HEK293 (cell line): ENCODE measurements around the gene VAV3.

ENCODE experiments used
- CTCF ChIA-PET: fragments of 350-600 bp; formaldehyde crosslinking; extraction: SDS; loops from one replicate; lab custom pipeline; 2021; ENCODE audit warnings: antibody characterized with exemption; lab: Yijun Ruan, JAX
- POLR2A ChIA-PET: fragments of 300-600 bp; formaldehyde crosslinking; extraction: SDS; loops from one replicate; lab custom pipeline; 2020; ENCODE audit warnings: antibody characterized with exemption, inconsistent platforms; lab: Yijun Ruan, JAX
- H3K27ac ChIP-seq: fragments of 200-500 bp; sonication (Bioruptor generic); 2 replicates; pipeline ENCODE4 v1.5.1; 2014; ENCODE audit warnings: low read depth, low read length, control low read depth, inconsistent platforms; ENCODE audit errors: extremely low read depth
- H3K36me3 ChIP-seq, 2 experiments: fragments of 200-500 bp in 1 of 2; sonication (Bioruptor generic) in 1 of 2; 1 replicate in 1 of 2; 2 replicates in 1 of 2; pipeline ENCODE4 v1.5.1; 2014 to 2017; ENCODE audit warnings: inconsistent platforms in 2 of 2, low read length in 2 of 2; ENCODE audit not compliant: control insufficient read depth in 2 of 2, insufficient read depth in 1 of 2
- H3K4me1 ChIP-seq: fragments of 200-500 bp; sonication (Bioruptor generic); 2 replicates; pipeline ENCODE4 v1.5.1; 2014; ENCODE audit warnings: mild to moderate bottlenecking, low read length, inconsistent platforms; ENCODE audit not compliant: control insufficient read depth, insufficient read depth
- H3K4me3 ChIP-seq: 2 replicates; pipeline ENCODE4 v1.5.1; 2011; ENCODE audit warnings: low read depth, mild to moderate bottlenecking, control low read depth, low read length, moderate library complexity
- H3K9me3 ChIP-seq: fragments of 200-500 bp; sonication (Bioruptor generic); 2 replicates; pipeline ENCODE4 v1.5.1; 2014; ENCODE audit warnings: low read depth, low read length, inconsistent platforms; ENCODE audit not compliant: control insufficient read depth, insufficient read depth
- INSM2 ChIP-seq: fragments of 450-650 bp; formaldehyde crosslinking; IDR thresholded peaks from 2 replicates; pipeline ENCODE4 v1.5.1; 2016; ENCODE audit warnings: missing biosample characterization, missing genetic modification characterization
- KLF7 ChIP-seq: fragments of 450-650 bp; formaldehyde crosslinking; IDR thresholded peaks from 2 replicates; pipeline ENCODE4 v1.5.1; 2016; ENCODE audit warnings: missing biosample characterization, missing genetic modification characterization, borderline replicate concordance
- PRDM4 ChIP-seq: fragments of 450-650 bp; formaldehyde crosslinking; IDR thresholded peaks from 2 replicates; pipeline ENCODE4 v1.5.1; 2017; ENCODE audit warnings: missing biosample characterization, missing genetic modification characterization
- SALL2 ChIP-seq: fragments of 450-650 bp; formaldehyde crosslinking; IDR thresholded peaks from 2 replicates; pipeline ENCODE4 v1.5.0; 2017; ENCODE audit warnings: missing biosample characterization, mild to moderate bottlenecking, missing genetic modification characterization, borderline replicate concordance
- SCRT2 ChIP-seq: fragments of 450-650 bp; formaldehyde crosslinking; IDR thresholded peaks from 2 replicates; pipeline ENCODE4 v1.5.1; 2016; ENCODE audit warnings: missing biosample characterization, missing genetic modification characterization
- TRIM28 ChIP-seq: IDR thresholded peaks from 2 replicates; pipeline ENCODE4 v1.6.1; 2011; ENCODE audit warnings: low read length, control low read depth, borderline replicate concordance
- ZFHX2 ChIP-seq: fragments of 450-650 bp; formaldehyde crosslinking; conservative IDR thresholded peaks from 2 replicates; pipeline ENCODE4 v1.5.1; 2016; ENCODE audit warnings: missing biosample characterization, missing genetic modification characterization
- ZNF174 ChIP-seq: fragments of 450-650 bp; formaldehyde crosslinking; IDR thresholded peaks from 2 replicates; pipeline ENCODE4 v1.5.0; 2017; ENCODE audit warnings: missing biosample characterization, mild to moderate bottlenecking, missing genetic modification characterization
- ZNF221 ChIP-seq: fragments of 450-650 bp; formaldehyde crosslinking; IDR thresholded peaks from 2 replicates; pipeline ENCODE4 v1.5.1; 2017; ENCODE audit warnings: missing biosample characterization, missing genetic modification characterization, borderline replicate concordance
- ZNF350 ChIP-seq: fragments of 450-650 bp; formaldehyde crosslinking; IDR thresholded peaks from 2 replicates; pipeline ENCODE4 v1.5.0; 2017; ENCODE audit warnings: missing biosample characterization, mild to moderate bottlenecking, missing genetic modification characterization
- ZNF404 ChIP-seq: fragments of 450-650 bp; formaldehyde crosslinking; IDR thresholded peaks from 2 replicates; pipeline ENCODE4 v1.5.1; 2017; ENCODE audit warnings: missing biosample characterization, missing genetic modification characterization
- ZNF416 ChIP-seq: fragments of 450-650 bp; formaldehyde crosslinking; IDR thresholded peaks from 2 replicates; pipeline ENCODE4 v1.5.1; 2016; ENCODE audit warnings: missing biosample characterization, missing genetic modification characterization
- ZNF426 ChIP-seq: fragments of 450-650 bp; formaldehyde crosslinking; IDR thresholded peaks from 2 replicates; pipeline ENCODE4 v1.5.1; 2017; ENCODE audit warnings: missing biosample characterization, missing genetic modification characterization, mild to moderate bottlenecking, inconsistent platforms, moderate library complexity
- ZNF510 ChIP-seq: fragments of 450-650 bp; formaldehyde crosslinking; IDR thresholded peaks from 2 replicates; pipeline ENCODE4 v1.5.1; 2018; ENCODE audit warnings: mild to moderate bottlenecking, missing genetic modification characterization, missing biosample characterization; ENCODE audit not compliant: insufficient replicate concordance
- ZNF530 ChIP-seq: fragments of 450-650 bp; formaldehyde crosslinking; IDR thresholded peaks from 2 replicates; pipeline ENCODE4 v1.5.1; 2016; ENCODE audit warnings: low read depth, missing biosample characterization, missing genetic modification characterization
- ZNF548 ChIP-seq: fragments of 450-650 bp; formaldehyde crosslinking; IDR thresholded peaks from 2 replicates; pipeline ENCODE4 v1.5.1; 2016; ENCODE audit warnings: missing biosample characterization, missing genetic modification characterization
- ZNF571 ChIP-seq: fragments of 450-650 bp; formaldehyde crosslinking; IDR thresholded peaks from 2 replicates; pipeline ENCODE4 v1.5.0; 2017; ENCODE audit warnings: missing biosample characterization, missing genetic modification characterization
- ZNF623 ChIP-seq: fragments of 450-650 bp; formaldehyde crosslinking; IDR thresholded peaks from 2 replicates; pipeline ENCODE4 v1.5.1; 2016; ENCODE audit warnings: missing biosample characterization, missing genetic modification characterization
- ZSCAN16 ChIP-seq: fragments of 450-650 bp; formaldehyde crosslinking; IDR thresholded peaks from 2 replicates; pipeline ENCODE4 v1.5.1; 2016; ENCODE audit warnings: missing biosample characterization, missing genetic modification characterization
- ZXDB ChIP-seq: fragments of 450-650 bp; formaldehyde crosslinking; IDR thresholded peaks from 2 replicates; pipeline ENCODE4 v1.5.1; 2016; ENCODE audit warnings: missing biosample characterization, missing genetic modification characterization
- TF ChIP-seq, protein P1 (sequence below): fragments of 450-650 bp; formaldehyde crosslinking; IDR thresholded peaks from 2 replicates; pipeline ENCODE4 v1.5.1; 2016; ENCODE audit warnings: missing biosample characterization, missing genetic modification characterization
- TF ChIP-seq, protein P2 (sequence below): sonication (generic); formaldehyde crosslinking; IDR thresholded peaks from 2 replicates; pipeline ENCODE4 v1.8.1; 2022; ENCODE audit warnings: mild to moderate bottlenecking, moderate library complexity, missing genetic modification reagents

Gene VAV3

GRCh38 chr1:107551456-107551855 is 413.5 kb downstream of the VAV3 start (continued):
- TF ChIP-seq INSM2 (tag by site-specific recombination): no peak
- TF ChIP-seq ZNF174 (tag by site-specific recombination): no peak
- TF ChIP-seq ZNF221 (tag by site-specific recombination): no peak
- TF ChIP-seq, protein P1, sequence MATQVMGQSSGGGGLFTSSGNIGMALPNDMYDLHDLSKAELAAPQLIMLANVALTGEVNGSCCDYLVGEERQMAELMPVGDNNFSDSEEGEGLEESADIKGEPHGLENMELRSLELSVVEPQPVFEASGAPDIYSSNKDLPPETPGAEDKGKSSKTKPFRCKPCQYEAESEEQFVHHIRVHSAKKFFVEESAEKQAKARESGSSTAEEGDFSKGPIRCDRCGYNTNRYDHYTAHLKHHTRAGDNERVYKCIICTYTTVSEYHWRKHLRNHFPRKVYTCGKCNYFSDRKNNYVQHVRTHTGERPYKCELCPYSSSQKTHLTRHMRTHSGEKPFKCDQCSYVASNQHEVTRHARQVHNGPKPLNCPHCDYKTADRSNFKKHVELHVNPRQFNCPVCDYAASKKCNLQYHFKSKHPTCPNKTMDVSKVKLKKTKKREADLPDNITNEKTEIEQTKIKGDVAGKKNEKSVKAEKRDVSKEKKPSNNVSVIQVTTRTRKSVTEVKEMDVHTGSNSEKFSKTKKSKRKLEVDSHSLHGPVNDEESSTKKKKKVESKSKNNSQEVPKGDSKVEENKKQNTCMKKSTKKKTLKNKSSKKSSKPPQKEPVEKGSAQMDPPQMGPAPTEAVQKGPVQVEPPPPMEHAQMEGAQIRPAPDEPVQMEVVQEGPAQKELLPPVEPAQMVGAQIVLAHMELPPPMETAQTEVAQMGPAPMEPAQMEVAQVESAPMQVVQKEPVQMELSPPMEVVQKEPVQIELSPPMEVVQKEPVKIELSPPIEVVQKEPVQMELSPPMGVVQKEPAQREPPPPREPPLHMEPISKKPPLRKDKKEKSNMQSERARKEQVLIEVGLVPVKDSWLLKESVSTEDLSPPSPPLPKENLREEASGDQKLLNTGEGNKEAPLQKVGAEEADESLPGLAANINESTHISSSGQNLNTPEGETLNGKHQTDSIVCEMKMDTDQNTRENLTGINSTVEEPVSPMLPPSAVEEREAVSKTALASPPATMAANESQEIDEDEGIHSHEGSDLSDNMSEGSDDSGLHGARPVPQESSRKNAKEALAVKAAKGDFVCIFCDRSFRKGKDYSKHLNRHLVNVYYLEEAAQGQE (tag by site-specific recombination): no peak
- no peak for TF ChIP-seq ZNF350
- no peak for TF ChIP-seq ZXDB (tag by site-specific recombination)
- no peak for TF ChIP-seq SALL2 (tag by site-specific recombination)
- no peak for TF ChIP-seq PRDM4 (tag by site-specific recombination)
- no peak for TF ChIP-seq ZNF571 (tag by site-specific recombination)
- TF ChIP-seq TRIM28: no peak

DNA sequence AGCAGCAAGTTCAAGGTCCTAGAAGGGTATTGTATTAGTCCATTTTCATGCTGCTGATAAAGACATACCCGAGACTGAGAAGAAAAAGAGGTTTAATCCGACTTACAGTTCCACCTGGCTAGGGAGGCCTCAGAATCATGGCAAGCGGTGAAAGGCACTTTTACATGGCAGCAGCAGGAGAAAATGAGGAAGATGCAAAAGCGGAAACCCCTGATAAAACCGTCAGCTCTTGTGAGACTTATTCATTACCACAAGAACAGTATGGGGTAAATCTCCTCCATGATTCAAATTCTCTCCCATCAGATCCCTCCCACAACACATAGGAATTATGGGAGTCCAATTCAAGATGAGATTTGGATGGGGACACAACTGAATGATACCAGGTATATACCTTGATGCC is 414.6 kb downstream of the VAV3 start:
- Histone ChIP-seq H3K4me1 (no peaks in the 10 kb centered on the region), H3K9me3 (no peaks in the 10 kb centered on the region), H3K27ac (no peak overlapping the region), H3K4me3 (no peak overlapping the region), H3K36me3 (no peaks in the 10 kb centered on the region)
- no peak for TF ChIP-seq ZNF404 (tag by site-specific recombination)
- no peak for TF ChIP-seq ZNF426 (tag by site-specific recombination)
- no peak for TF ChIP-seq ZFHX2 (tag by site-specific recombination)
- TF ChIP-seq ZNF548 (tag by site-specific recombination): no peak
- TF ChIP-seq ZNF623 (tag by site-specific recombination): no peak
- TF ChIP-seq ZNF416 (tag by site-specific recombination): no peak
- no peak for TF ChIP-seq ZNF571 (tag by site-specific recombination)
- TF ChIP-seq, protein P2, sequence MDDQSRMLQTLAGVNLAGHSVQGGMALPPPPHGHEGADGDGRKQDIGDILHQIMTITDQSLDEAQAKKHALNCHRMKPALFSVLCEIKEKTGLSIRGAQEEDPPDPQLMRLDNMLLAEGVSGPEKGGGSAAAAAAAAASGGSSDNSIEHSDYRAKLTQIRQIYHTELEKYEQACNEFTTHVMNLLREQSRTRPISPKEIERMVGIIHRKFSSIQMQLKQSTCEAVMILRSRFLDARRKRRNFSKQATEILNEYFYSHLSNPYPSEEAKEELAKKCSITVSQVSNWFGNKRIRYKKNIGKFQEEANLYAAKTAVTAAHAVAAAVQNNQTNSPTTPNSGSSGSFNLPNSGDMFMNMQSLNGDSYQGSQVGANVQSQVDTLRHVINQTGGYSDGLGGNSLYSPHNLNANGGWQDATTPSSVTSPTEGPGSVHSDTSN (CRISPR knock-in tag): no peak
- TF ChIP-seq SCRT2 (tag by site-specific recombination): no peak
- no peak for TF ChIP-seq ZNF221 (tag by site-specific recombination)
- TF ChIP-seq ZSCAN16 (tag by site-specific recombination): no peak
- TF ChIP-seq KLF7 (tag by site-specific recombination): no peak
- no peak for TF ChIP-seq ZNF530 (tag by site-specific recombination)
- no peak for TF ChIP-seq ZNF510 (tag by site-specific recombination)
- ChIA-PET CTCF (interaction anchor here (0.7 kb wide), 1 partner anchor 60 kb away, joined by 3 read pairs; no protein-coding TSS in a partner anchor), POLR2A (no interaction called here)
